Natural killer cell (primary cell): ENCODE measurements around the gene E2F4. TPM values are rescaled to one million over a fixed set of nuclear protein-coding genes. Genes with fewer than 3 reads are reported as not detected.

Experiments
- ATAC-seq, 3 donors: fragments of 150-1000 bp in 2 of 3; fragments of 200-7000 bp in 1 of 3; cut with Tn5 transposase; 1 replicate in 1 of 3; 2 replicates in 2 of 3; pipeline ENCODE4 v1.10.0; 2021; ENCODE audit warnings: mild to moderate bottlenecking in 2 of 3, moderate library complexity in 2 of 3
- DNase-seq, 2 donors: peaks; one replicate each; pipeline versions ENCODE4 v3.0.0 to v3.0.0-alpha.2; 2013 to 2021; ENCODE audit warnings: mixed read lengths in 1 of 2
- H3K27ac ChIP-seq: one replicate; pipeline ENCODE4 v1.5.1; 2013; ENCODE audit warnings: mild to moderate bottlenecking, low read length
- H3K27me3 ChIP-seq: one replicate; pipeline ENCODE4 v1.6.1; 2013; ENCODE audit warnings: low read length; ENCODE audit not compliant: control insufficient read depth, insufficient read depth
- H3K36me3 ChIP-seq: one replicate; pipeline ENCODE4 v1.6.1; 2013; ENCODE audit warnings: low read length; ENCODE audit not compliant: control insufficient read depth, insufficient read depth
- H3K4me1 ChIP-seq: one replicate; pipeline ENCODE4 v1.6.1; 2013; ENCODE audit warnings: low read length; ENCODE audit not compliant: control insufficient read depth, insufficient read depth
- H3K4me3 ChIP-seq: one replicate; pipeline ENCODE4 v1.5.1; 2013; ENCODE audit warnings: low read length
- H3K9me3 ChIP-seq: one replicate; pipeline ENCODE4 v1.6.1; 2013; ENCODE audit warnings: low read length; ENCODE audit not compliant: control insufficient read depth, insufficient read depth
- H3K27ac Mint-ChIP-seq, 2 donors: one replicate each; pipeline ENCODE4 v1.8.0; 2022; ENCODE audit warnings: mild to moderate bottlenecking in 2 of 2, mixed read lengths in 2 of 2, moderate library complexity in 1 of 2
- H3K27me3 Mint-ChIP-seq, 2 donors: one replicate each; pipeline ENCODE4 v1.8.0; 2022; ENCODE audit warnings: low read depth in 2 of 2, mixed read lengths in 2 of 2
- H3K36me3 Mint-ChIP-seq: one replicate; pipeline ENCODE4 v1.8.0; 2022; ENCODE audit warnings: mixed read lengths
- H3K4me1 Mint-ChIP-seq, 2 donors: one replicate each; pipeline ENCODE4 v1.8.0; 2022; ENCODE audit warnings: mixed read lengths in 2 of 2
- H3K4me3 Mint-ChIP-seq: one replicate; pipeline ENCODE4 v1.8.0; 2022; ENCODE audit warnings: mild to moderate bottlenecking, moderate library complexity, mixed read lengths
- H3K9me3 Mint-ChIP-seq, 2 donors: one replicate each; pipeline ENCODE4 v1.8.0; 2022; ENCODE audit warnings: mixed read lengths in 2 of 2
- WGBS: methylation state at CpG from one replicate; pipeline ENCODE4 v1.1.7; 2013; ENCODE audit warnings: missing lambda C conversion rate; ENCODE audit not compliant: insufficient coverage; 5-methylcytosine and 5-hydroxymethylcytosine counted together
- intact Hi-C: fragments of 100-400 bp; cut with micrococcal nuclease; formaldehyde crosslinking; loops from one replicate; pipeline ENCODE4 v1.14.2; 2022
- total RNA-seq, 4 donors: library from RNA; stranded (reverse); fragments of 120-200 nt in 1 of 4; gene quantifications; one replicate each; pipeline versions ENCODE4 v1.2.3 to v1.2.4, GENCODE V29; 2013 to 2022
- TF ChIP-seq, protein P1 (sequence below): fragments of 200-600 bp; IDR thresholded peaks from one replicate; pipeline ENCODE4 v1.8.0; 2022; ENCODE audit warnings: antibody characterized with exemption

E2F4 gene
- total RNA-seq, 3 donors from 2014 or later (not counting 1 experiment from before 2014, with no cell fraction given), result 57.6 to 91.7 (median 74.5) TPM

DNA sequence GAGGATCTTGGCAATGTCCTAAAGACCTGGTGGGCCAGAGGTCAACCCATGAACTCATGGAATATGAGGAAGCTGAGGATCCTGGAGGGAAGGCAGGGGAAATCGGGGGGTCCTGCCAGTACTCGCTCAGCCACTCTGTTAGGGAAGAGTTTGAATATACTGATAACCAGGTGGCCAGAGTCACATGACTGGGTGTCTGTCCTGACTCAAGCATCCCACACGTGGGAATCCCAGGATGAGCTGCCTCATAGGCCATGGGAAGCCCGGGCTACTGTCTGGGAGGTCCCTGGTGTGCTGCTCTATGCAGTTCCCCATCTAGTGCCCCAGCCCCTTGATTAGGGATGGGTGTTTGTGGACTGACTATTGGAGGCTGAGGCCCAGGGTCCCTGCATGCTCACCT, 3.6 kb upstream of the E2F4 start:
- Histone ChIP-seq H3K9me3 (no peaks in the 10 kb centered on the region), H3K4me3 (no peak overlapping the region), H3K36me3 (no peaks in the 10 kb centered on the region), H3K27me3 (peaks cover 2% of the 10 kb centered on the region), H3K27ac (no peak overlapping the region), H3K4me1 (peaks cover 34% of the 10 kb centered on the region)
- DNase-seq (no peak), ATAC-seq (no peak)
- peaks cover 17 to 32% of the 10 kb centered on the region in 2 donors for H3K4me1 Mint-ChIP-seq
- intact Hi-C loops, result no loop called here
- TF ChIP-seq, protein P1, sequence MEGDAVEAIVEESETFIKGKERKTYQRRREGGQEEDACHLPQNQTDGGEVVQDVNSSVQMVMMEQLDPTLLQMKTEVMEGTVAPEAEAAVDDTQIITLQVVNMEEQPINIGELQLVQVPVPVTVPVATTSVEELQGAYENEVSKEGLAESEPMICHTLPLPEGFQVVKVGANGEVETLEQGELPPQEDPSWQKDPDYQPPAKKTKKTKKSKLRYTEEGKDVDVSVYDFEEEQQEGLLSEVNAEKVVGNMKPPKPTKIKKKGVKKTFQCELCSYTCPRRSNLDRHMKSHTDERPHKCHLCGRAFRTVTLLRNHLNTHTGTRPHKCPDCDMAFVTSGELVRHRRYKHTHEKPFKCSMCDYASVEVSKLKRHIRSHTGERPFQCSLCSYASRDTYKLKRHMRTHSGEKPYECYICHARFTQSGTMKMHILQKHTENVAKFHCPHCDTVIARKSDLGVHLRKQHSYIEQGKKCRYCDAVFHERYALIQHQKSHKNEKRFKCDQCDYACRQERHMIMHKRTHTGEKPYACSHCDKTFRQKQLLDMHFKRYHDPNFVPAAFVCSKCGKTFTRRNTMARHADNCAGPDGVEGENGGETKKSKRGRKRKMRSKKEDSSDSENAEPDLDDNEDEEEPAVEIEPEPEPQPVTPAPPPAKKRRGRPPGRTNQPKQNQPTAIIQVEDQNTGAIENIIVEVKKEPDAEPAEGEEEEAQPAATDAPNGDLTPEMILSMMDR, result no peak
- no peaks in the 10 kb centered on the region for H3K9me3 Mint-ChIP-seq
- 84% methylated on average over 4 of the region's 4 CpGs for WGBS
- no peak overlapping the region for H3K4me3 Mint-ChIP-seq
- H3K27me3 Mint-ChIP-seq, result peaks cover 0 to 5% of the 10 kb centered on the region in 2 donors
- no peaks in the 10 kb centered on the region for H3K36me3 Mint-ChIP-seq
- H3K27ac Mint-ChIP-seq, result no peak overlapping the region

DNA sequence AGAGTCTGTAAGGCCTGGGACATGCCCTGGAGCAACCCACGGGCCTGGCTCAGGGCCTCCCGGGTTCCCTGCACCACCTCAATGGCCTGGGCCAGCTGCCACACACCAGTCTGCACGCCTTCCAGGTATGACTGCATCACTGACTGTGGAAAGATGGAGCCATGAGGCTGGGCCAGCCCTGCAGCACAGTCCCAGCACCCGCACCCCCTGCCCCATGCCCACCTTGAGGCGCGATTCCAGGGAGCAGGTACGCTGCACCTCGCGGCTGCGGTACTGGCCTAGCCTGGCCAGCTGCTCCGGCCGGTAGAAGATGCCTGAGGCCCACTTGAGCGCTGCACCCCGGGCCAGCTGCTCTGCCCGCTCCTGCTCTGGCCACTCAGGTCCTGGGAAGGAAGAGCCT, 3.2 kb upstream of the E2F4 start:
- H3K4me3 ChIP-seq, result no peak overlapping the region
- peaks cover 2% of the 10 kb centered on the region for H3K27me3 ChIP-seq
- H3K4me1 ChIP-seq, result peaks cover 36% of the 10 kb centered on the region
- no peaks in the 10 kb centered on the region for H3K9me3 ChIP-seq
- no peak overlapping the region for H3K27ac ChIP-seq
- 93% methylated on average over 15 of the region's 15 CpGs for WGBS
- no peak overlapping the region for H3K4me3 Mint-ChIP-seq
- intact Hi-C loops, result no loop called here
- H3K27ac Mint-ChIP-seq, result no peak overlapping the region
- H3K9me3 Mint-ChIP-seq, result no peaks in the 10 kb centered on the region
- H3K4me1 Mint-ChIP-seq, result peaks cover 21 to 37% of the 10 kb centered on the region in 2 donors
- TF ChIP-seq, protein P1, result no peak
- no peak for ATAC-seq
- no peak for DNase-seq
- no peaks in the 10 kb centered on the region for H3K36me3 ChIP-seq
- peaks cover 0 to 5% of the 10 kb centered on the region in 2 donors for H3K27me3 Mint-ChIP-seq
- H3K36me3 Mint-ChIP-seq, result no peaks in the 10 kb centered on the region

DNA sequence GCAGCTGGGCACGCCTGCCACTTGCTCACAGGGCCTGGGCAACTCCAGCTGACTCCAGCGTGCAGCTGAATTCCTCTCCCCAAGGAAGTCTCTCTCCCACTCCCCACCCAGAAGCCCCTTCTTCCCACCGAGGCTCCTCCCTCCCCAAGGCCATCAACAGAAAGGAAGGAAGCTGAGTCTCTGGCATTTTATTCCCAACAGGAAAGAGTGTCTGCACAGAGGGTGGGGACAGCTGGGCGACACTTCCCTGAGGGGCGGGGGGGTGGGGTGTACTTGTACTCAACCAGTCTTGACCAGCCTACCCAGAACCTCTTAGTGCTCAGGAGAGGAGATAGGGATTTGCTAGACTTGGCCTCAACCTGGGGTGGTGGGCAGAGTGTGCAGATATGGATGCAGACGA, 1.9 kb upstream of the E2F4 start, which contains the start of gene EXOC3L1:
Gene EXOC3L1 (minus strand): TSS at position 96 of the 400 bp plus-strand sequence. CDS start 460 bp downstream, outside the sequence.
- Histone ChIP-seq H3K27ac (no peak within 1 kb of the TSS), H3K4me1 (peaks cover 32% of the 10 kb centered on the region), H3K27me3 (peaks cover 2% of the 10 kb centered on the region), H3K9me3 (no peaks in the 10 kb centered on the region), H3K4me3 (no peak within 1 kb of the TSS), H3K36me3 (peaks cover 9% of the 10 kb centered on the region)
- intact Hi-C loops, result no loop called here
- 69% methylated on average over 6 of the region's 6 CpGs for WGBS
- TF ChIP-seq, protein P1, result no peak
- no peak within 1 kb of the TSS for H3K27ac Mint-ChIP-seq
- H3K36me3 Mint-ChIP-seq, result no peaks in the 10 kb centered on the region
- peaks cover 0 to 5% of the 10 kb centered on the region in 2 donors for H3K27me3 Mint-ChIP-seq
- no peak for ATAC-seq
- DNase-seq, result no peak
- peak within 1 kb of the TSS; percentile 92 for H3K4me3 Mint-ChIP-seq
- peaks cover 24 to 42% of the 10 kb centered on the region in 2 donors for H3K4me1 Mint-ChIP-seq
- no peaks in the 10 kb centered on the region for H3K9me3 Mint-ChIP-seq
